ENCODE measurements around the gene GFOD2.

GFOD2 gene

GRCh38 chr16:67667817-67668494, 51.2 kb downstream of the GFOD2 start (continued):
- TF ChIP-seq PRDM2 (tag by site-specific recombination; IDR thresholded peaks at IDR 0.05; ENCODE audit: borderline replicate concordance) (no peak), ZNF24 (tag by site-specific recombination; IDR thresholded peaks at IDR 0.05) (no peak), KLF1 (tag by site-specific recombination; IDR thresholded peaks at IDR 0.05) (no peak), ZNF16 (tag by site-specific recombination; IDR thresholded peaks at IDR 0.05; ENCODE audit: low read depth) (no peak), ZNF324 (tag by site-specific recombination; IDR thresholded peaks at IDR 0.05) (no peak), ZNF292 (tag by site-specific recombination; IDR thresholded peaks at IDR 0.05; ENCODE audit: borderline replicate concordance, low read depth) (no peak), ZNF112 (tag by site-specific recombination; IDR thresholded peaks at IDR 0.05) (no peak), ZBTB7A (tag by site-specific recombination; IDR thresholded peaks at IDR 0.05; ENCODE audit: low read depth) (no peak), ZNF785 (tag by site-specific recombination; IDR thresholded peaks at IDR 0.05) (no peak), ZSCAN23 (tag by site-specific recombination; IDR thresholded peaks at IDR 0.05) (no peak), ZBTB21 (tag by site-specific recombination; IDR thresholded peaks at IDR 0.05) (no peak), ZNF624 (tag by site-specific recombination; IDR thresholded peaks at IDR 0.05) (no peak), ZBTB8A (tag by site-specific recombination; IDR thresholded peaks at IDR 0.05) (peak; percentile 72), ZBTB48 (tag by site-specific recombination; IDR thresholded peaks at IDR 0.05) (peak; percentile 35; the same call in 1 of the 2 replicates), ZNF335 (tag by site-specific recombination; conservative IDR thresholded peaks at IDR 0.05) (peak; percentile 50), ZNF174 (tag by site-specific recombination; IDR thresholded peaks at IDR 0.05) (no peak), ZNF677 (tag by site-specific recombination; IDR thresholded peaks at IDR 0.05) (no peak), ZNF600 (tag by site-specific recombination; IDR thresholded peaks at IDR 0.05) (peak; percentile 48; the same call in 1 of the 2 replicates), ZNF350 (tag by site-specific recombination; IDR thresholded peaks at IDR 0.05) (no peak), ZNF623 (tag by site-specific recombination; IDR thresholded peaks at IDR 0.05) (no peak), ZNF549 (tag by site-specific recombination; IDR thresholded peaks at IDR 0.05) (no peak), ZNF433 (tag by site-specific recombination; IDR thresholded peaks at IDR 0.05; ENCODE audit: low read depth) (no peak), ZNF302 (tag by site-specific recombination; IDR thresholded peaks at IDR 0.05; ENCODE audit: low read depth) (no peak), ZNF18 (tag by site-specific recombination; IDR thresholded peaks at IDR 0.05) (no peak), ZNF23 (tag by site-specific recombination; IDR thresholded peaks at IDR 0.05; ENCODE audit: borderline replicate concordance) (no peak), ZNF544 (tag by site-specific recombination; IDR thresholded peaks at IDR 0.05) (no peak), ZNF792 (tag by site-specific recombination; IDR thresholded peaks at IDR 0.05) (no peak)
- TF ChIP-seq, protein P1, sequence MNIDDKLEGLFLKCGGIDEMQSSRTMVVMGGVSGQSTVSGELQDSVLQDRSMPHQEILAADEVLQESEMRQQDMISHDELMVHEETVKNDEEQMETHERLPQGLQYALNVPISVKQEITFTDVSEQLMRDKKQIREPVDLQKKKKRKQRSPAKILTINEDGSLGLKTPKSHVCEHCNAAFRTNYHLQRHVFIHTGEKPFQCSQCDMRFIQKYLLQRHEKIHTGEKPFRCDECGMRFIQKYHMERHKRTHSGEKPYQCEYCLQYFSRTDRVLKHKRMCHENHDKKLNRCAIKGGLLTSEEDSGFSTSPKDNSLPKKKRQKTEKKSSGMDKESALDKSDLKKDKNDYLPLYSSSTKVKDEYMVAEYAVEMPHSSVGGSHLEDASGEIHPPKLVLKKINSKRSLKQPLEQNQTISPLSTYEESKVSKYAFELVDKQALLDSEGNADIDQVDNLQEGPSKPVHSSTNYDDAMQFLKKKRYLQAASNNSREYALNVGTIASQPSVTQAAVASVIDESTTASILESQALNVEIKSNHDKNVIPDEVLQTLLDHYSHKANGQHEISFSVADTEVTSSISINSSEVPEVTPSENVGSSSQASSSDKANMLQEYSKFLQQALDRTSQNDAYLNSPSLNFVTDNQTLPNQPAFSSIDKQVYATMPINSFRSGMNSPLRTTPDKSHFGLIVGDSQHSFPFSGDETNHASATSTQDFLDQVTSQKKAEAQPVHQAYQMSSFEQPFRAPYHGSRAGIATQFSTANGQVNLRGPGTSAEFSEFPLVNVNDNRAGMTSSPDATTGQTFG (tag by site-specific recombination; IDR thresholded peaks at IDR 0.05; ENCODE audit: borderline replicate concordance), result no peak
- TF ChIP-seq, protein P2, sequence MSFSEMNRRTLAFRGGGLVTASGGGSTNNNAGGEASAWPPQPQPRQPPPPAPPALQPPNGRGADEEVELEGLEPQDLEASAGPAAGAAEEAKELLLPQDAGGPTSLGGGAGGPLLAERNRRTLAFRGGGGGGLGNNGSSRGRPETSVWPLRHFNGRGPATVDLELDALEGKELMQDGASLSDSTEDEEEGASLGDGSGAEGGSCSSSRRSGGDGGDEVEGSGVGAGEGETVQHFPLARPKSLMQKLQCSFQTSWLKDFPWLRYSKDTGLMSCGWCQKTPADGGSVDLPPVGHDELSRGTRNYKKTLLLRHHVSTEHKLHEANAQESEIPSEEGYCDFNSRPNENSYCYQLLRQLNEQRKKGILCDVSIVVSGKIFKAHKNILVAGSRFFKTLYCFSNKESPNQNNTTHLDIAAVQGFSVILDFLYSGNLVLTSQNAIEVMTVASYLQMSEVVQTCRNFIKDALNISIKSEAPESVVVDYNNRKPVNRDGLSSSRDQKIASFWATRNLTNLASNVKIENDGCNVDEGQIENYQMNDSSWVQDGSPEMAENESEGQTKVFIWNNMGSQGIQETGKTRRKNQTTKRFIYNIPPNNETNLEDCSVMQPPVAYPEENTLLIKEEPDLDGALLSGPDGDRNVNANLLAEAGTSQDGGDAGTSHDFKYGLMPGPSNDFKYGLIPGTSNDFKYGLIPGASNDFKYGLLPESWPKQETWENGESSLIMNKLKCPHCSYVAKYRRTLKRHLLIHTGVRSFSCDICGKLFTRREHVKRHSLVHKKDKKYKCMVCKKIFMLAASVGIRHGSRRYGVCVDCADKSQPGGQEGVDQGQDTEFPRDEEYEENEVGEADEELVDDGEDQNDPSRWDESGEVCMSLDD (tag by site-specific recombination; IDR thresholded peaks at IDR 0.05), result no peak

Measured in HEK293 (cell line).